Pancreas (tissue), 10 donors: Measurements from ENCODE around the gene TRIM10. TPM values are rescaled to one million over a fixed set of nuclear protein-coding genes. Genes with fewer than 3 reads are reported as not detected.
A peak's percentile ranks its signal among the peaks of the same experiment; 100 is the strongest.

Source experiments
- ATAC-seq, 4 donors: fragments of 200-7000 bp; cut with Tn5 transposase; one replicate each; pipeline versions ENCODE4 v1.8.0 to v1.9.1; 2020; ENCODE audit warnings: mild to moderate bottlenecking in 4 of 4, moderate library complexity in 4 of 4
- DNase-seq, 6 donors: peaks; one replicate each; pipeline ENCODE4 v3.0.0-alpha.2; 2020
- FAIRE-seq: peaks from 2 replicates; lab custom pipeline; 2012; peaks lifted over from hg19 to GRCh38; lab: Jason Lieb, UNC
- H3K27ac ChIP-seq, 4 donors: fragments of 200-600 bp; sonication (generic); 1 replicate in 3 of 4; 2 replicates in 1 of 4; pipeline versions ENCODE4 v1.5.0 to v1.8.0; 2020
- H3K27me3 ChIP-seq, 4 donors: fragments of 200-600 bp; one replicate each; pipeline ENCODE4 v1.8.0; 2021
- H3K36me3 ChIP-seq, 3 donors: fragments of 200-600 bp; sonication (generic) in 1 of 3; one replicate each; pipeline versions ENCODE4 v1.5.0 to v1.8.0; 2020 to 2021
- H3K4me1 ChIP-seq, 3 donors: fragments of 200-600 bp; one replicate each; pipeline ENCODE4 v1.8.0; 2021
- H3K4me3 ChIP-seq, 4 donors: fragments of 200-600 bp; sonication (generic) in 2 of 4; one replicate each; pipeline versions ENCODE4 v1.5.0 to v1.8.0; 2020 to 2021
- H3K9me3 ChIP-seq, 4 donors: fragments of 200-600 bp; one replicate each; pipeline ENCODE4 v1.8.0; 2021
- WGBS, 2 donors: extraction: QIAGEN DNeasy Blood & Tissue Kit; methylation state at CpG; one replicate each; pipeline ENCODE4 v1.1.7; 2013; 5-methylcytosine and 5-hydroxymethylcytosine counted together
- intact Hi-C, 3 donors: fragments of 100-400 bp; cut with DNase I; formaldehyde crosslinking; loops; one replicate each; pipeline versions ENCODE4 v1.11.1 to v1.14.2; 2022
- polyA plus RNA-seq, 2 donors: library from polyadenylated mRNA; stranded (reverse); fragments of 200-250 nt; gene quantifications; one replicate each; pipeline ENCODE4 v1.2.3, GENCODE V29; 2013
- total RNA-seq, 6 donors: library from RNA; stranded (reverse); fragmentation: NEBNext Ultra II Directional in 4 of 6; extraction: Animal tissue kit (Norgen Biotek cat#: 25700) in 4 of 6; gene quantifications; one replicate each; pipeline versions ENCODE4 v1.2.1 to v1.2.4, GENCODE V29; 2021 to 2023
- TF ChIP-seq, protein P1 (sequence below), 4 donors: fragments of 200-600 bp; sonication (generic) in 3 of 4; IDR thresholded peaks; one replicate each; pipeline versions ENCODE4 v1.5.0 to v1.8.0; 2021; ENCODE audit warnings: antibody characterized with exemption in 4 of 4
- donor health status: healthy with polysubstance abuse.
- donor health status: DM: no; HTN: no; CAD: no; lungs with moderate emphysema.
- donor health status: DM: no; HTN: no; CAD: no.
- donor health status: control.
- donor health status: control.
- donor health status: Bipolar disorder and iron deficiency.
- donor health status: DM: yes; HTN: yes; CAD: no.
- donor health status: DM: no; HTN: no; CAD: no.
- donor health status: DM: no; HTN: no; CAD: no.
- donor health status: DM: yes; HTN: yes; CAD: no.

Gene TRIM10
- total and polyA plus RNA-seq, 8 donors = 0.02 to 0.03 TPM; not detected in 6

- DNase-seq (no peak), FAIRE-seq (no peak), ATAC-seq (no peak)
- no peaks in the 10 kb centered on the region for H3K9me3 ChIP-seq
- intact Hi-C loops = no loop called here
- H3K27me3 ChIP-seq = peaks cover 0 to 6% (median 0%) of the 10 kb centered on the region in 4 donors
- H3K4me3 ChIP-seq = peak overlapping the region in 2 of 4 donors; percentile 41 to 48
- no peak overlapping the region for H3K27ac ChIP-seq
- TF ChIP-seq, protein P1, sequence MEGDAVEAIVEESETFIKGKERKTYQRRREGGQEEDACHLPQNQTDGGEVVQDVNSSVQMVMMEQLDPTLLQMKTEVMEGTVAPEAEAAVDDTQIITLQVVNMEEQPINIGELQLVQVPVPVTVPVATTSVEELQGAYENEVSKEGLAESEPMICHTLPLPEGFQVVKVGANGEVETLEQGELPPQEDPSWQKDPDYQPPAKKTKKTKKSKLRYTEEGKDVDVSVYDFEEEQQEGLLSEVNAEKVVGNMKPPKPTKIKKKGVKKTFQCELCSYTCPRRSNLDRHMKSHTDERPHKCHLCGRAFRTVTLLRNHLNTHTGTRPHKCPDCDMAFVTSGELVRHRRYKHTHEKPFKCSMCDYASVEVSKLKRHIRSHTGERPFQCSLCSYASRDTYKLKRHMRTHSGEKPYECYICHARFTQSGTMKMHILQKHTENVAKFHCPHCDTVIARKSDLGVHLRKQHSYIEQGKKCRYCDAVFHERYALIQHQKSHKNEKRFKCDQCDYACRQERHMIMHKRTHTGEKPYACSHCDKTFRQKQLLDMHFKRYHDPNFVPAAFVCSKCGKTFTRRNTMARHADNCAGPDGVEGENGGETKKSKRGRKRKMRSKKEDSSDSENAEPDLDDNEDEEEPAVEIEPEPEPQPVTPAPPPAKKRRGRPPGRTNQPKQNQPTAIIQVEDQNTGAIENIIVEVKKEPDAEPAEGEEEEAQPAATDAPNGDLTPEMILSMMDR (IDR thresholded peaks at IDR 0.05) = no peak
- peaks cover 11 to 15% (median 11%) of the 10 kb centered on the region in 3 donors for H3K4me1 ChIP-seq
- no peaks in the 10 kb centered on the region for H3K36me3 ChIP-seq
- 41 to 45% methylated on average over 3 of the region's 3 CpGs for WGBS, 2 donors
These were observed 57.2 kb downstream of the TRIM10 start for GRCh38 chr6:30103872-30104179.

DNA sequence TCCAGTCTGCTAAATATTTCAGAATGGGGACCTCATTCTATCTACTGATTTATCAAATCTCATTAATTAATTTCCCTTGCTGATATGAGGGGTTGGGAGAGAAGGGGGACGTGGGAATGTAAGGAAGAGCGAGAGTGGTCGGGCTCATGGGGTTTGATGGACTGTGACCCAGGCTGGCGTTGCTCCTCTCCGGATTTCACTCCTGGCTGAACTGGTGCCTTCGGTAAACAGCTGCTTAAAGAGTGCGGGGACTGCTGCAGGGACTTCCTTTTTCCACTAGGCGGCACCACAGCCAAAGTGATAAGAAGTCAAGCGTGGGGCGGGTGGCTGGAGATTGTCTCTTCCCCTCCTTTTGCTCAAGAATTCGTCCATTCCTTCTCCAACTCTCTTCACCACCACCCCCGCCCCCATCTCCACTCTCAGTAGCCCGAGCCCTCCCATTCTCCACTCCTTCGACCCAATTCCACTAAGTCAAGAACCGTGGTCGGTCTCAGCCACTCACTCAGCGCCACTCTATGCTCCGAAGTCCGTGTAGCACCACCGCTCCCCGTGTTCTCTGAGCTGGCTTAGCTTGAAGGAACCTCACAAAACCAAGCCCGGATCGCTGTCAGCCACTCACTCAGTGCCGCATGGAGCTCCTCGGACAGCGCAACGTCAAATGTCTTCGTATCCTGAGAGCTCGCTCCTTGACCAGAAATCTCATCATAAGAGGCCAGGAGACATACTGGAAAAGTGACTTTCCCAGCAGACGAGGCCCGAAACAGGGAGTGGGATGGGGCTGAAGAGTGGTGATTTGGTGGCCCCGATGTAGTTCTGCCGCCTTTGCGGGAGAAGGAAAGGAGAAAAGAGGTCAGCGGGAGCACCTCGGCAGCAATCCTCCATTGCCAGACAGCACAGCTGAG is 57.8 kb downstream of the TRIM10 start:
- Histone ChIP-seq H3K4me3 (peak overlapping the region in 3 of 4 donors; percentile 10 to 48 (median 41)), H3K9me3 (no peaks in the 10 kb centered on the region), H3K27ac (peak overlapping the region in 2 of 4 donors; percentile 52 to 60), H3K27me3 (peaks cover 0 to 6% (median 0%) of the 10 kb centered on the region in 4 donors), H3K4me1 (peaks cover 11 to 15% (median 11%) of the 10 kb centered on the region in 3 donors), H3K36me3 (no peaks in the 10 kb centered on the region)
- TF ChIP-seq, protein P1 (IDR thresholded peaks at IDR 0.05) = peak; percentile 76 to 87 (median 81)
- FAIRE-seq = no peak
- WGBS, 2 donors = 2% methylated on average over 36 of the region's 36 CpGs
- intact Hi-C loops = no loop called here
- ATAC-seq = peak; percentile 76 to 90 (median 82)
- peak; percentile 74 to 90 (median 83) for DNase-seq

DNA sequence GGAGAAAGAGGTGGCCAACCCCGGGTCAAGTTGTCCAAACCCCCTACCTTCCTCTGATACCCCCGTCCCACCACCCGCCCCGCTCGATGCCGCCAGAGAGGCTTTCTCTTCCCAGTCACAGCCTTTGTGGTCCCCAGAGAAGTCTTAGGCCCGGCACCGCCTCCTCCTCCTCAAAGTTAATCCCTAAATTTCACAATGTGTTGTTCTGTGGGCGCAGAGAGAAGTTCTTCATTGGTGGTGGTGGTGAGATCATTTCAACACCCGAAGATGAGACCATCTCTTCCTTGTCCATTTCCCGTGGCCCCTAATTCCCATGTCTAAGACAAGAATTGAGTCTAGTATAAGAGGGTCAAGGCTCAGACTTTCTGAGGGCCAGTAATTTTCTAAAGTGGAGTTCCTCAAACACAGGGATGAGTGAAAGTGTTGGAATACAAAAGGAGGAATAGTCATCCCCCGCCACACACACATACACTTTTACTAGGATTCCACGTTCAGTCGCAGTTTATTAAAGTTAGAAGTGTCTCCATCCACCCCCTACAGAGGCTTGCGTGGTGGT is 58.5 kb downstream of the TRIM10 start:
- peak in 3 of 4 donors; percentile 0 to 14 (median 2) for ATAC-seq
- Histone ChIP-seq H3K27ac (peak overlapping the region in 3 of 4 donors; percentile 6 to 60 (median 52)), H3K4me3 (peak overlapping the region in 3 of 4 donors; percentile 11 to 49 (median 34)), H3K9me3 (no peaks in the 10 kb centered on the region), H3K4me1 (peaks cover 11 to 15% (median 11%) of the 10 kb centered on the region in 3 donors), H3K27me3 (peaks cover 0 to 6% (median 0%) of the 10 kb centered on the region in 4 donors), H3K36me3 (no peaks in the 10 kb centered on the region)
- FAIRE-seq = no peak
- WGBS, 2 donors = 40 to 43% methylated on average over 15 of the region's 15 CpGs
- TF ChIP-seq, protein P1 (IDR thresholded peaks at IDR 0.05) = no peak
- DNase-seq = no peak
- intact Hi-C loops = no loop called here

Other genes with a start within 250 kb of the TRIM10 start
- 100 to 1,000 TPM in 2 of 6 donors, 10 to 100 TPM in 4; 63.7 to 374 (median 79.2) TPM for gene HLA-A, start 218.7 kb downstream of the TRIM10 start, total RNA-seq
- gene HLA-A, start 218.7 kb downstream of the TRIM10 start, polyA plus RNA-seq = 100 to 1,000 TPM; 220 to 350 TPM
- 10 to 100 TPM; 12.5 to 19.3 (median 13.5) TPM for gene POLR1H, start 99.9 kb downstream of the TRIM10 start, total RNA-seq
- 10 to 100 TPM; 20.7 to 29.8 TPM for gene POLR1H, start 99.9 kb downstream of the TRIM10 start, polyA plus RNA-seq
- 10 to 100 TPM; 17.9 to 35.6 (median 23.8) TPM for gene PPP1R11, start 94.0 kb downstream of the TRIM10 start, total RNA-seq
- gene PPP1R11, start 94.0 kb downstream of the TRIM10 start, polyA plus RNA-seq = 10 to 100 TPM; 20.8 to 36.9 TPM
- 1 to 10 TPM in 3 of 6 donors, under 1 TPM in 3; 0.18 to 1.3 (median 0.78) TPM for gene RNF39, start 85.4 kb downstream of the TRIM10 start, total RNA-seq
- under 1 TPM; 0.38 to 0.54 TPM for gene RNF39, start 85.4 kb downstream of the TRIM10 start, polyA plus RNA-seq
- gene TRIM31, start 48.1 kb downstream of the TRIM10 start, total RNA-seq = under 1 TPM in 5 of 6 donors, not detected in 1; 0.14 to 0.22 (median 0.16) TPM
- gene TRIM31, start 48.1 kb downstream of the TRIM10 start, polyA plus RNA-seq = under 1 TPM; 0.15 to 0.19 TPM
- not detected for gene TRIM40, start 25.1 kb downstream of the TRIM10 start, total RNA-seq
- not detected for gene TRIM40, start 25.1 kb downstream of the TRIM10 start, polyA plus RNA-seq
- under 1 TPM in 4 of 6 donors, not detected in 2; 0.12 to 0.35 (median 0.20) TPM for gene TRIM15, start 2.3 kb upstream of the TRIM10 start, total RNA-seq
- under 1 TPM in 1 of 2 donors, not detected in 1; 0.16 TPM for gene TRIM15, start 2.3 kb upstream of the TRIM10 start, polyA plus RNA-seq
- 10 to 100 TPM; 12.1 to 25.3 (median 18.7) TPM for gene TRIM26, start 52.2 kb upstream of the TRIM10 start, total RNA-seq
- gene TRIM26, start 52.2 kb upstream of the TRIM10 start, polyA plus RNA-seq = 10 to 100 TPM; 24.6 to 25.8 TPM
- 1 to 10 TPM; 5.6 to 8.6 (median 6.6) TPM for gene TRIM39, start 165.7 kb upstream of the TRIM10 start, total RNA-seq
- 10 to 100 TPM; 10.2 to 12.5 TPM for gene TRIM39, start 165.7 kb upstream of the TRIM10 start, polyA plus RNA-seq
- gene RPP21, start 183.9 kb upstream of the TRIM10 start, total RNA-seq = 10 to 100 TPM; 21.2 to 31.6 (median 25.8) TPM
- gene RPP21, start 183.9 kb upstream of the TRIM10 start, polyA plus RNA-seq = 10 to 100 TPM; 84.2 to 93.1 TPM